Bronchial epithelial cell (primary cell): ENCODE results near the gene TMEM39A. TPM values are rescaled to one million over a fixed set of nuclear protein-coding genes. Genes with fewer than 3 reads are reported as not detected.

Source experiments
- DNase-seq: peaks from one replicate; pipeline ENCODE4 v3.0.0-alpha.2; 2010; ENCODE audit warnings: low read depth
- FAIRE-seq: peaks from 2 replicates; lab custom pipeline; 2011; peaks lifted over from hg19 to GRCh38; lab: Jason Lieb, UNC
- H3K27me3 ChIP-seq: 2 replicates; pipeline ENCODE4 v1.5.1; 2011; ENCODE audit warnings: low read length; ENCODE audit not compliant: control insufficient read depth, insufficient read depth
- H3K36me3 ChIP-seq: 2 replicates; pipeline ENCODE4 v1.5.1; 2011; ENCODE audit warnings: low read length; ENCODE audit not compliant: control insufficient read depth, insufficient read depth
- H3K4me3 ChIP-seq: 2 replicates; pipeline ENCODE4 v1.5.1; 2011; ENCODE audit warnings: mild to moderate bottlenecking, low read depth, low read length, control low read depth
- total RNA-seq: library from RNA; depleted of rRNA; stranded (reverse); fragments of >200 nt; gene quantifications from 2 replicates; pipeline ENCODE4 v1.2.1, GENCODE V29; 2014
- TF ChIP-seq, protein P1 (sequence below): IDR thresholded peaks from 2 replicates; pipeline ENCODE4 v1.5.1; 2011; ENCODE audit warnings: mild to moderate bottlenecking, moderate library complexity, low read length, control low read depth, inconsistent platforms; ENCODE audit not compliant: insufficient read depth, severe bottlenecking

Gene TMEM39A
- total RNA-seq, 1 donor from 2014 or later = 43.7 TPM

DNA sequence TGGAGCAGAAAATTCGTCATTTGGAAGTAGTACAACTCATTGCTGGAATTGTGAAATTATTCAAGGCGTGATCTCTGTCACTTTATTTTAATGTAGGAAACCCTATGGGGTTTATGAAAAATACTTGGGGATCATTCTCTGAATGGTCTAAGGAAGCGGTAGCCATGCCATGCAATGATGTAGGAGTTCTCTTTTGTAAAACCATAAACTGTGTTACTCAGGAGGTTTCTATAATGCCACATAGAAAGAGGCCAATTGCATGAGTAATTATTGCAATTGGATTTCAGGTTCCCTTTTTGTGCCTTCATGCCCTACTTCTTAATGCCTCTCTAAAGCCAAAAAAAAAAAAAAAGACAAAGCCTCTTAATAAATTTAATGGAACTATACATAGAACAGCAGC, 29.4 kb upstream of the TMEM39A start:
- TF ChIP-seq, protein P1, sequence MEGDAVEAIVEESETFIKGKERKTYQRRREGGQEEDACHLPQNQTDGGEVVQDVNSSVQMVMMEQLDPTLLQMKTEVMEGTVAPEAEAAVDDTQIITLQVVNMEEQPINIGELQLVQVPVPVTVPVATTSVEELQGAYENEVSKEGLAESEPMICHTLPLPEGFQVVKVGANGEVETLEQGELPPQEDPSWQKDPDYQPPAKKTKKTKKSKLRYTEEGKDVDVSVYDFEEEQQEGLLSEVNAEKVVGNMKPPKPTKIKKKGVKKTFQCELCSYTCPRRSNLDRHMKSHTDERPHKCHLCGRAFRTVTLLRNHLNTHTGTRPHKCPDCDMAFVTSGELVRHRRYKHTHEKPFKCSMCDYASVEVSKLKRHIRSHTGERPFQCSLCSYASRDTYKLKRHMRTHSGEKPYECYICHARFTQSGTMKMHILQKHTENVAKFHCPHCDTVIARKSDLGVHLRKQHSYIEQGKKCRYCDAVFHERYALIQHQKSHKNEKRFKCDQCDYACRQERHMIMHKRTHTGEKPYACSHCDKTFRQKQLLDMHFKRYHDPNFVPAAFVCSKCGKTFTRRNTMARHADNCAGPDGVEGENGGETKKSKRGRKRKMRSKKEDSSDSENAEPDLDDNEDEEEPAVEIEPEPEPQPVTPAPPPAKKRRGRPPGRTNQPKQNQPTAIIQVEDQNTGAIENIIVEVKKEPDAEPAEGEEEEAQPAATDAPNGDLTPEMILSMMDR = no peak
- DNase-seq (no peak), FAIRE-seq (no peak)
- no peak overlapping the region for H3K4me3 ChIP-seq
- H3K27me3 ChIP-seq = no peaks in the 10 kb centered on the region
- H3K36me3 ChIP-seq = no peaks in the 10 kb centered on the region

DNA sequence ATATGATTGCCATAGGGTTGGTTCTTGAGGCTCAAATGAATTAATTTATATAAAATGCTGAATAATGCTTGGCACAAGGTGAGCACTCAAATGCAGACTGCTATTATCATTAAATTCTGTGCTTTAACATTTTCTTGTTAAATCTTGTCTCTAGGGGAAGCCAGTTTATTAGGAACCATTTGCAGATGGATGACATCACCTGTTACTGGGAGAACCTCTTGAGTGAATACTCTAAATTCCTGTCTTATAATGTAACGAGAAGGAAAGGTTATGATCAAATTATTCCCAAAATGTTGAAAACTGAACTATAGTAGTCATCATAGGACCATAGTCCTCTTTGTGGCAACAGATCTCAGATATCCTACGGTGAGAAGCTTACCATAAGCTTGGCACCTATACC, 28.7 kb upstream of the TMEM39A start:
- peak; percentile 5 for DNase-seq

DNA sequence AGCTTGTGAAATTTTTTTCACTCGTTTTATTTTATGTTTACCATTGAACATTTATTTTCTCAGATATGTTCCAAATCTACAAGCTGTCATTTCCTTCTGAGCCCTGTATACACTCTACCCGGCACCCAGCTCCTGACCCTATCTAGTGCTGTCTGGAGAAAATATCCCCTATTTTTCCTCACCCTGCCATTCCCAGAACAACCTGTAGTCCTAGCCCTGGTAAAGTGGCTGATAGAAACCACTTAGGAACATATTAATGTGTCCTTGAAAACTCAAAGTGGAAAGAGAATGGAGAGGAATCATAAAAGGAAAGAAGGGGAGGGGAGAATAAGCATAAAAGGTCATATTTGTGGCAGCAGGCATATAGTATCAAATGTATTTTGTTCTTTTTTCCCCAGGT, 26.7 kb upstream of the TMEM39A start:
- no peak for FAIRE-seq
- no peak for DNase-seq
- H3K36me3 ChIP-seq = peaks cover 5% of the 10 kb centered on the region
- TF ChIP-seq, protein P1 = no peak
- no peak overlapping the region for H3K4me3 ChIP-seq
- no peaks in the 10 kb centered on the region for H3K27me3 ChIP-seq

More for the DNA sequence above, 28.7 kb upstream of the TMEM39A start:
- no peaks in the 10 kb centered on the region for H3K27me3 ChIP-seq
- TF ChIP-seq, protein P1 = no peak
- FAIRE-seq = no peak
- no peaks in the 10 kb centered on the region for H3K36me3 ChIP-seq
- no peak overlapping the region for H3K4me3 ChIP-seq

DNA sequence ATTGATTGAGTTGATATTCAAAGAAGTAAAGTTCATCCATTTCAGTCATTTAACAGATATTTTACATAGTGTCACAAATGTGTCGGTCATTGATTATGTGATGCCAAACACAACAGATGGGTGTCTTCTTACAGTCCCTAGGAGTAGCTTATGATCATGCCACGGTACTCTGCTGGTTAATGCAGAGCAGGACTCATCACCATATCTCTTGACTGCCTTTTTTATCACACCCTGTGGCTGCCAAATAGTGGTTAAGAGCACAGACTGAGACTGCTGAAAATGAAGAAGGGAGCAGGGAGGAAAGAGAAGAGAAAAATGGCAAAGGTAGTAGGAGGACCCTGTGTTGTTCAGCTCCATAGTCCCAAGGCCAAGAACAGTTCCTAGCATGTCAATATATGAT, 22.1 kb upstream of the TMEM39A start:
- Histone ChIP-seq H3K27me3 (no peaks in the 10 kb centered on the region), H3K4me3 (no peak overlapping the region), H3K36me3 (peaks cover 6% of the 10 kb centered on the region)
- FAIRE-seq (no peak), DNase-seq (no peak)
- TF ChIP-seq, protein P1 = no peak

DNA sequence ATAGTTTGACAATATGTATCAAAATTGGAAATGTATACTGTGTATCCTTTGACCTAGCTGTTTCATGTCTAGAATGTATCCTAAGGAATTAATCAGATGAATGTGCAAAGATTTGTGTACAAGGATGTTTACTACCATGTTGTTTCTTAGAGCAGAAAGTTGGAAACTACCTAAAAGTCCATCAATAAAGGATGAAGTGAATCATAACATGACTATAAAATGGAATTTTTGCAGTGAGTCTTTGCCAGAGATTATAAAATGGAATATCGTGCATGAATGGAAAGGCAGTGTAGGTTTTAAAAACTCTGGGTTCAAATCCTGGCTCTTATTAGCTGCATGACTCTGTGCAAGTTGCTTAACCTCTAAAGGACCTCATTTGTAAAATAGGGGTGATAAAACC, 19.7 kb upstream of the TMEM39A start:
- no peak for DNase-seq
- Histone ChIP-seq H3K4me3 (no peak overlapping the region), H3K27me3 (no peaks in the 10 kb centered on the region), H3K36me3 (peaks cover 6% of the 10 kb centered on the region)
- no peak for FAIRE-seq
- TF ChIP-seq, protein P1 = no peak

DNA sequence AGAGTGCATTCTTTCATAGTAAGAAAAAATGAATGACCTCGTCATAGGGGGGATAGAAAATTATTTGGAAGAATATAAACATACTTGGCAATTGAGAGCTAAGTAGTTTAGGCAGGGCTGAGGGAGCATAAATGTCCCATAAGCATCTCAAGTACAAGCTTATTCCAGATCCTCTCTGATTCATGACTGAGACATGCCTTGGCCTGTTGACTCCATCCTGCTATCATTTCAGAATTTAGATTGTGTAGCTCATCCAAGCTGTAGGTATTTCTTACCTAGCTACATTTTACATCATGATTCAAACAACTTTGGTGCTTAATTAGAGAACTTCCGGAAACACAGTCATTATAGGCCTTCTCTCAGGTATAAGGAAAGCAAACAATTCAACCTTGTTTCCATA, 17.7 kb upstream of the TMEM39A start:
- FAIRE-seq (no peak), DNase-seq (peak; percentile 91)
- no peak overlapping the region for H3K4me3 ChIP-seq
- TF ChIP-seq, protein P1 = no peak
- H3K36me3 ChIP-seq = peaks cover 5% of the 10 kb centered on the region
- no peaks in the 10 kb centered on the region for H3K27me3 ChIP-seq
